SK-N-SH (cell line): ENCODE data around the gene MTMR1.

Source experiments
- EP300 ChIP-seq, 2 experiments: IDR thresholded peaks; 2 replicates each; pipeline versions ENCODE4 v1.4.0 to v1.6.1; 2012; ENCODE audit warnings: borderline replicate concordance in 1 of 2, low read depth in 1 of 2, low read length in 1 of 2
- POLR2AphosphoS5 ChIP-seq: IDR thresholded peaks from 2 replicates; pipeline ENCODE4 v1.6.1; 2012; ENCODE audit warnings: low read depth, low read length
- REST ChIP-seq: IDR thresholded peaks from 2 replicates; pipeline ENCODE4 v1.6.1; 2012; ENCODE audit warnings: mild to moderate bottlenecking, low read depth, low read length, moderate library complexity
- SIN3A ChIP-seq: IDR thresholded peaks from 2 replicates; pipeline ENCODE4 v1.6.1; 2012; ENCODE audit warnings: low read depth, mild to moderate bottlenecking, low read length, moderate library complexity, borderline replicate concordance
- TAF1 ChIP-seq: IDR thresholded peaks from 2 replicates; pipeline ENCODE4 v1.6.1; 2012; ENCODE audit warnings: low read depth, mild to moderate bottlenecking, low read length, moderate library complexity, borderline replicate concordance
- TEAD4 ChIP-seq: IDR thresholded peaks from 2 replicates; pipeline ENCODE4 v1.4.0; 2012; ENCODE audit warnings: mild to moderate bottlenecking, borderline replicate concordance; ENCODE audit not compliant: insufficient read depth

- no peak; the same call in 1 of the 2 replicates for TF ChIP-seq TEAD4
- peak in 1 of 2 experiments; percentile 52; a peak in 1 of 4 replicates for TF ChIP-seq EP300 (IDR thresholded peaks at IDR 0.05; ENCODE audit: borderline replicate concordance in 1 of 2, low read depth in 1 of 2, low read length in 1 of 2)
- TF ChIP-seq TAF1: no peak
- TF ChIP-seq POLR2AphosphoS5: no peak
- no peak for TF ChIP-seq REST
- TF ChIP-seq SIN3A: no peak
Observed at GRCh38 chrX:150690126-150690525, 3.1 kb upstream of the MTMR1 start.
